ENCODE results near the gene ZNF23.
"Not testable (repeated sequence)": the region's sequence is repeated elsewhere in the genome, so short reads cannot be mapped to it uniquely, and the experiment has no call there.

The ZNF23 gene

GRCh38 chr16:71461686-71462648 lies at the start of gene ZNF23:
ZNF23 (minus strand) TSS chr16:71462247; CDS start chr16:71456796, 5,451 bp downstream.
- peak within 1 kb of the TSS; percentile 98 for H3K4me3 Mint-ChIP-seq
- H3K4me1 Mint-ChIP-seq: peaks cover 34% of the 10 kb centered on the region
- peaks cover 7% of the 10 kb centered on the region for H3K27me3 Mint-ChIP-seq (ENCODE audit: low read depth, poor library complexity)
- TF ChIP-seq, protein P1, sequence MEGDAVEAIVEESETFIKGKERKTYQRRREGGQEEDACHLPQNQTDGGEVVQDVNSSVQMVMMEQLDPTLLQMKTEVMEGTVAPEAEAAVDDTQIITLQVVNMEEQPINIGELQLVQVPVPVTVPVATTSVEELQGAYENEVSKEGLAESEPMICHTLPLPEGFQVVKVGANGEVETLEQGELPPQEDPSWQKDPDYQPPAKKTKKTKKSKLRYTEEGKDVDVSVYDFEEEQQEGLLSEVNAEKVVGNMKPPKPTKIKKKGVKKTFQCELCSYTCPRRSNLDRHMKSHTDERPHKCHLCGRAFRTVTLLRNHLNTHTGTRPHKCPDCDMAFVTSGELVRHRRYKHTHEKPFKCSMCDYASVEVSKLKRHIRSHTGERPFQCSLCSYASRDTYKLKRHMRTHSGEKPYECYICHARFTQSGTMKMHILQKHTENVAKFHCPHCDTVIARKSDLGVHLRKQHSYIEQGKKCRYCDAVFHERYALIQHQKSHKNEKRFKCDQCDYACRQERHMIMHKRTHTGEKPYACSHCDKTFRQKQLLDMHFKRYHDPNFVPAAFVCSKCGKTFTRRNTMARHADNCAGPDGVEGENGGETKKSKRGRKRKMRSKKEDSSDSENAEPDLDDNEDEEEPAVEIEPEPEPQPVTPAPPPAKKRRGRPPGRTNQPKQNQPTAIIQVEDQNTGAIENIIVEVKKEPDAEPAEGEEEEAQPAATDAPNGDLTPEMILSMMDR (IDR thresholded peaks at IDR 0.05): no peak
- H3K36me3 Mint-ChIP-seq (ENCODE audit: low read depth): peaks cover 4% of the 10 kb centered on the region
- DNase-seq: peak; percentile 86
- H3K27ac Mint-ChIP-seq: peak within 1 kb of the TSS; percentile 88
- H3K9me3 Mint-ChIP-seq: no peaks in the 10 kb centered on the region

GRCh38 chr16:71507061-71507460 lies 45.0 kb upstream of the ZNF23 start:
- Mint-ChIP-seq H3K27ac (no peak overlapping the region), H3K9me3 (peaks cover 9% of the 10 kb centered on the region), H3K27me3 (ENCODE audit: low read depth, poor library complexity) (peaks cover 38% of the 10 kb centered on the region), H3K4me1 (no peaks in the 10 kb centered on the region), H3K36me3 (ENCODE audit: low read depth) (no peaks in the 10 kb centered on the region), H3K4me3 (no peak overlapping the region)
- DNase-seq: no peak
- TF ChIP-seq, protein P1 (IDR thresholded peaks at IDR 0.05): no peak

DNA sequence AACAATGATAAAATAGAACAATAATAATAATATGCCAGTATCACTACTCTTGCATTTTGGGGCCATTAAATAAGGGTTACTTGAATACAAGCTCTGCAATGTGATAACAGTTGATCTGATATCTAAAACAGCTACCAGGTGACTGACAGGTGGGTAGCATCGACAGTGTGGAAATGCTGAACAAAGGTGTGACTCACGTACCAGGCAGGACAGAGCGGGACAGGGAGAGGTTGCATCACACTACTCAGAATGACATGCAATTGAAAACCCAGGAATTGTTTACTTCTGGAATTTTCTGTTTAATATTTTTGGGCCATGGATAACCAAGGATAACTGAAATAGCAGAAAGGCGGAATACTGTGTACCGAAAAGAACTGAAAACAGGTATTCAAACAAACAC lies 42.9 kb upstream of the ZNF23 start:
- Mint-ChIP-seq H3K27me3 (ENCODE audit: low read depth, poor library complexity) (peaks cover 33% of the 10 kb centered on the region), H3K27ac (no peak overlapping the region), H3K36me3 (ENCODE audit: low read depth) (no peaks in the 10 kb centered on the region), H3K4me1 (no peaks in the 10 kb centered on the region), H3K4me3 (no peak overlapping the region), H3K9me3 (no peaks in the 10 kb centered on the region)
- TF ChIP-seq, protein P1 (IDR thresholded peaks at IDR 0.05): no peak
- DNase-seq: no peak

GRCh38 chr16:71504051-71504450 lies 42.0 kb upstream of the ZNF23 start:
- H3K9me3 Mint-ChIP-seq; DNase-seq; H3K4me1 Mint-ChIP-seq; H3K36me3 Mint-ChIP-seq (ENCODE audit: low read depth); H3K4me3 Mint-ChIP-seq; H3K27ac Mint-ChIP-seq: not testable (repeated sequence)
- peaks cover 32% of the 10 kb centered on the region for H3K27me3 Mint-ChIP-seq (ENCODE audit: low read depth, poor library complexity)

GRCh38 chr16:71501547-71501946 lies 39.5 kb upstream of the ZNF23 start:
- Mint-ChIP-seq H3K9me3 (no peaks in the 10 kb centered on the region), H3K27me3 (ENCODE audit: low read depth, poor library complexity) (peaks cover 24% of the 10 kb centered on the region), H3K36me3 (ENCODE audit: low read depth) (no peaks in the 10 kb centered on the region), H3K4me3 (no peak overlapping the region), H3K4me1 (no peaks in the 10 kb centered on the region), H3K27ac (no peak overlapping the region)
- TF ChIP-seq, protein P1 (IDR thresholded peaks at IDR 0.05): no peak
- no peak for DNase-seq

GRCh38 chr16:71500964-71501363 lies 38.9 kb upstream of the ZNF23 start:
- no peaks in the 10 kb centered on the region for H3K4me1 Mint-ChIP-seq
- no peak for DNase-seq
- TF ChIP-seq, protein P1 (IDR thresholded peaks at IDR 0.05): no peak
- H3K4me3 Mint-ChIP-seq: no peak overlapping the region
- no peaks in the 10 kb centered on the region for H3K9me3 Mint-ChIP-seq
- H3K27me3 Mint-ChIP-seq (ENCODE audit: low read depth, poor library complexity): peaks cover 26% of the 10 kb centered on the region
- no peaks in the 10 kb centered on the region for H3K36me3 Mint-ChIP-seq (ENCODE audit: low read depth)
- no peak overlapping the region for H3K27ac Mint-ChIP-seq

Measured in nephron progenitor cell (in vitro differentiated cells).